ENCODE measurements around the gene ANKRD39.

The ANKRD39 gene

DNA sequence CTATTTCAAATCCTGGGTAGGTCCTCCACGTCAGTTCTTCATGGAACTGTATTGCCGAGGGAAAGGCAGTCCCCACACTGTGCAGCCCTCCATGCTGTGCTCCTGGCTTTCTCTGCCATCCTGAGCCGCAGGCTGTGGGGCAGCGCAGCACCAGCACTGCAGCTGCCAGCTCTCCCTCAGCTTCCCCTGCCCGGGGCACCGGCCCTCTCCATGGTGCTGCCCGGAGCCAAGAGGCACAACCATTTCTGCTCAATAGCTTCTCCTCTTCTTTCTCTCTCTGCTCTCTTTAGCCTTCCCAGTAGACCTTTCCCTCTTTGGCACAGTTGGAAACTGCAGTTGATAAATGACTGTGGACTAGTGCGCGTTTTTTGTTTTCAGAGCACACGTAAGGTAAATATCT lies 26.1 kb downstream of the ANKRD39 start:
- Mint-ChIP-seq H3K9me3 (no peaks in the 10 kb centered on the region), H3K4me1 (peaks cover 30% of the 10 kb centered on the region), H3K36me3 (ENCODE audit: low read depth) (peaks cover 61% of the 10 kb centered on the region), H3K4me3 (no peak overlapping the region), H3K27ac (peak overlapping the region; percentile 85), H3K27me3 (ENCODE audit: low read depth, poor library complexity) (peaks cover 2% of the 10 kb centered on the region)
- TF ChIP-seq, protein P1, sequence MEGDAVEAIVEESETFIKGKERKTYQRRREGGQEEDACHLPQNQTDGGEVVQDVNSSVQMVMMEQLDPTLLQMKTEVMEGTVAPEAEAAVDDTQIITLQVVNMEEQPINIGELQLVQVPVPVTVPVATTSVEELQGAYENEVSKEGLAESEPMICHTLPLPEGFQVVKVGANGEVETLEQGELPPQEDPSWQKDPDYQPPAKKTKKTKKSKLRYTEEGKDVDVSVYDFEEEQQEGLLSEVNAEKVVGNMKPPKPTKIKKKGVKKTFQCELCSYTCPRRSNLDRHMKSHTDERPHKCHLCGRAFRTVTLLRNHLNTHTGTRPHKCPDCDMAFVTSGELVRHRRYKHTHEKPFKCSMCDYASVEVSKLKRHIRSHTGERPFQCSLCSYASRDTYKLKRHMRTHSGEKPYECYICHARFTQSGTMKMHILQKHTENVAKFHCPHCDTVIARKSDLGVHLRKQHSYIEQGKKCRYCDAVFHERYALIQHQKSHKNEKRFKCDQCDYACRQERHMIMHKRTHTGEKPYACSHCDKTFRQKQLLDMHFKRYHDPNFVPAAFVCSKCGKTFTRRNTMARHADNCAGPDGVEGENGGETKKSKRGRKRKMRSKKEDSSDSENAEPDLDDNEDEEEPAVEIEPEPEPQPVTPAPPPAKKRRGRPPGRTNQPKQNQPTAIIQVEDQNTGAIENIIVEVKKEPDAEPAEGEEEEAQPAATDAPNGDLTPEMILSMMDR (IDR thresholded peaks at IDR 0.05), result no peak
- peak; percentile 46 for DNase-seq

- Mint-ChIP-seq H3K27me3 (ENCODE audit: low read depth, poor library complexity) (peaks cover 2% of the 10 kb centered on the region), H3K36me3 (ENCODE audit: low read depth) (peaks cover 59% of the 10 kb centered on the region), H3K4me1 (peaks cover 30% of the 10 kb centered on the region), H3K9me3 (no peaks in the 10 kb centered on the region), H3K27ac (peak overlapping the region; percentile 32), H3K4me3 (no peak overlapping the region)
- TF ChIP-seq, protein P1 (IDR thresholded peaks at IDR 0.05), result no peak
- no peak for DNase-seq
Measured at GRCh38 chr2:96830044-96830562, 27.7 kb downstream of the ANKRD39 start.

DNA sequence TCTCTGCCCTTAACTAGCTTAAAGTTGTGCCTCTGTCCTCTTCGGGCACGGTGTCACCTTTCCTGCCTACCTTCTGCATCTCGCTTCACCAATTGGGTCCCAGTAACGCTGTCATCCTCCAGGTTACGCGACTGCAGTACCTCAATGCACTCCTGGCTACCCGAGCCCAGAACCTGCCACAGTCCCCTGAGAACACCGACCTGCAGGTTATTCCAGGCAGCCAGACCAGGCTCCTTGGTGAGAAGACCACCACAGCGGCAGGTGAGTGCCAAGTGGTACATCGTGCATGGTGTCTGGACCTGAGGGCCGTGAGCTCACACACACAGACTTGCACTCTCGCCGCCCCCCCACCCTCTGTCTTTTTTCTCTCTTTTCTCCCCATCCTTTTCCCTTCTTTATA lies 28.9 kb downstream of the ANKRD39 start:
- DNase-seq, result no peak
- H3K4me1 Mint-ChIP-seq, result peaks cover 35% of the 10 kb centered on the region
- H3K36me3 Mint-ChIP-seq (ENCODE audit: low read depth), result peaks cover 61% of the 10 kb centered on the region
- no peaks in the 10 kb centered on the region for H3K9me3 Mint-ChIP-seq
- TF ChIP-seq, protein P1 (IDR thresholded peaks at IDR 0.05), result no peak
- H3K4me3 Mint-ChIP-seq, result no peak overlapping the region
- H3K27ac Mint-ChIP-seq, result no peak overlapping the region
- peaks cover 2% of the 10 kb centered on the region for H3K27me3 Mint-ChIP-seq (ENCODE audit: low read depth, poor library complexity)

DNA sequence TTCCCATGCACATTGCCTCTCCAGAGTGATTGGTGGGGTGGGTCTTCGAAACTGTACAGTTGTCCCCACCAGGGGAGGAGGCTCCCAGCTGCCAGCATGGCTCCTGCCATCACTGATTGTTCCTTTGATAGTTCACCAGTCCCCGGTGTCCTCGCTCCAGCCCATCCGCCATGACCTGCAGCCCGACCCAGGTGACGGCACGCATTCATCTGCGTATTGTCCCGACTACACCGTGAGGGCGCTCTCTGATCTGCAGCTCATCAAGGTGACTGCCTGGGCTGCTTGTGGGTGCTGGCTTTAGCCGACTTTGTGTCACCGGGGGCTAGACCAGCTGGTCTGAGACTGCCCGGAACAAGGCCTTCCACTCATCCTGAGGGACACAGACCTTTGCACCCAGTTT lies 29.4 kb downstream of the ANKRD39 start:
- H3K4me3 Mint-ChIP-seq, result no peak overlapping the region
- peaks cover 2% of the 10 kb centered on the region for H3K27me3 Mint-ChIP-seq (ENCODE audit: low read depth, poor library complexity)
- no peak for DNase-seq
- no peaks in the 10 kb centered on the region for H3K9me3 Mint-ChIP-seq
- H3K27ac Mint-ChIP-seq, result peak overlapping the region; percentile 8
- TF ChIP-seq, protein P1 (IDR thresholded peaks at IDR 0.05), result no peak
- peaks cover 59% of the 10 kb centered on the region for H3K36me3 Mint-ChIP-seq (ENCODE audit: low read depth)
- H3K4me1 Mint-ChIP-seq, result peaks cover 36% of the 10 kb centered on the region

DNA sequence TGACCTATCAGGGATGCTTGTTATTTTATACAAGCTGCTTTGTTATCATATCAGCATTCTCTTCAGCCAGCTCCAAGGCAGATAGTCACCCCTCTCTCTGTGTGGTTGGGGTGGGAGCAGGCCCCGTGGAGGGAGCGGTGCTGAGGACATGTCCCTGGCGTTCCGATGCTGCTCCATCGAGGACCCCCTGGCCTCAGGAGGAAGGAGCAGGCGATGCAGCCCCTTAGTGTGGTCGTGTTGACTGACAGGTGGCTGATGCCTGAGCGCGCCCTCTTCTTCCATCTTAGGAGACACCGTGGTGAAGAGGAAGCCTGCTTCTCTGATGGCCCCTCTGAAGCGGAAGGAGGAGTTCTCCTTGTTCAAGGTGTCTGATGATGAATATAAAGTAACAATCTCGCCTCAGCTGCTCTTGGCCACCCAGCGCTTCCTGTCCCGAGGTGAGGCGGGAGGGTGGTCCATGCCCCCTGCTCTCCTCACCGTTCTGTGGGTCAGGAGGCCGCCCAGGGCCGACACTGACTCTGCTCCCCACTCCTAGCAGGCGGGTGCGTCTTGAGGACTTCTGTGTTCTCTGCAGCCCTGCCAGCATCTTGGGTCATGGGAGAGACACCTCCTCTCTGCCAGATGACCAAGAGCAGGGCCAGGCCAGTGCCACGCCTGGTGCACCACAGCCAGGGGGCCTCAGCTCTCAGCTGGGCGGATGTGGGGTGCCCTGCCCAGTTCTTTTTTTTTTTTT lies 31.1 kb downstream of the ANKRD39 start:
- peaks cover 28% of the 10 kb centered on the region for H3K4me1 Mint-ChIP-seq
- H3K4me3 Mint-ChIP-seq, result no peak overlapping the region
- DNase-seq, result no peak
- no peaks in the 10 kb centered on the region for H3K9me3 Mint-ChIP-seq
- peaks cover 48% of the 10 kb centered on the region for H3K36me3 Mint-ChIP-seq (ENCODE audit: low read depth)
- H3K27me3 Mint-ChIP-seq (ENCODE audit: low read depth, poor library complexity), result peaks cover 2% of the 10 kb centered on the region
- TF ChIP-seq, protein P1 (IDR thresholded peaks at IDR 0.05), result no peak
- H3K27ac Mint-ChIP-seq, result no peak overlapping the region

DNA sequence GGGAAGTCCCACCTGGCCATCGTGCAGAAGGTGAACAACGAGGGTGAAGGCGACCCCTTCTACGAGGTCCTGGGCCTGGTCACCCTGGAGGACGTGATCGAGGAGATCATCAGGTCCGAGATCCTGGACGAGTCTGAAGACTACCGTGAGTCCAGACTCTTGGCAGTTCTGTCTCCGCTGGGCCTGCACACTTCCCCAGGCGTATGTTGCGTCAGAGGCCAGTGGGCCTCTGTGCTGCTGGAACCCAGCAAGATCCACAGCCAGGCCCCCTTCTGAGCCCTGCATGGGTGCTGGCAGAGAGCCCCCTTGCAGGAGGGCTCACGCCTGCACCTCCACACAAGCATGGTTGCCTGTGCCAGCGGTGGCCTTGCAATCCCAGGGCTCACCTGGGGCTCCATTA lies 32.8 kb downstream of the ANKRD39 start:
- peaks cover 34% of the 10 kb centered on the region for H3K4me1 Mint-ChIP-seq
- H3K27me3 Mint-ChIP-seq (ENCODE audit: low read depth, poor library complexity), result no peaks in the 10 kb centered on the region
- peaks cover 44% of the 10 kb centered on the region for H3K36me3 Mint-ChIP-seq (ENCODE audit: low read depth)

More for the DNA sequence above, 32.8 kb downstream of the ANKRD39 start:
- Mint-ChIP-seq H3K4me3 (no peak overlapping the region), H3K27ac (no peak overlapping the region), H3K9me3 (no peaks in the 10 kb centered on the region)
- TF ChIP-seq, protein P1 (IDR thresholded peaks at IDR 0.05), result no peak
- no peak for DNase-seq

Data from nephron progenitor cell (in vitro differentiated cells).